Upper lobe of left lung (tissue), 4 donors: Measurements from ENCODE around the gene WNT8B.

Source experiments
- POLR2A ChIP-seq, 4 donors: fragments of 450-650 bp; IDR thresholded peaks; one replicate each; pipeline ENCODE4 v1.5.1; 2016 to 2017; ENCODE audit warnings: antibody characterized with exemption in 4 of 4, mild to moderate bottlenecking in 2 of 4
- POLR2AphosphoS5 ChIP-seq, 2 donors: sonication (generic); formaldehyde crosslinking; IDR thresholded peaks; one replicate each; pipeline ENCODE4 v1.5.1; 2017; ENCODE audit warnings: antibody characterized with exemption in 2 of 2
- TF ChIP-seq, protein P1 (sequence below), 6 experiments: fragments of 450-650 bp in 4 of 6; fragments of 200-600 bp in 2 of 6; sonication (generic) in 2 of 6; IDR thresholded peaks; one replicate each; pipeline ENCODE4 v1.5.1; 2016 to 2019; ENCODE audit warnings: antibody characterized with exemption in 6 of 6

DNA sequence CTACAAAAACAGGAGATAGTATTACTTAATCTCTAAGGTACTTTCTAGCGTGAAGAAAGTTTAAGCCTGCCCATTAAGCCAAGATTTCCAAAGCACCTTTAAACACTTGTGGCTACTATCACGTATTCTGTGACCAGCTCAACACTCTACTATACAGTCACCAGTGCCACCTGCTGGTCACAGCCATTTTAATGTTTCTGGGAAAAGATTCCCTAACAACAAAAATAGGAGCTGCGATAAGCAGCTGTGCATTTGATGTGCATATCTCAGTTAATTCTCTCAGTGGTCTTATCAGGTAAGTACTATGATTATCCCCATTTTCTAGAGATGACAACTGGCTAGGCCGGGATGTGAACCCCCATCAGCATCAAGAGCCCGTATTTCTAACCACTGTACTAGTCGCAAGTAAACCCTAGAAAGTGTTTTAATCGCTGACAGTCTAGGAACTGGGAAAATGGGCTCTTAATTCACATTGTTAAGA is 56.0 kb downstream of the WNT8B start:
- TF ChIP-seq, protein P1, sequence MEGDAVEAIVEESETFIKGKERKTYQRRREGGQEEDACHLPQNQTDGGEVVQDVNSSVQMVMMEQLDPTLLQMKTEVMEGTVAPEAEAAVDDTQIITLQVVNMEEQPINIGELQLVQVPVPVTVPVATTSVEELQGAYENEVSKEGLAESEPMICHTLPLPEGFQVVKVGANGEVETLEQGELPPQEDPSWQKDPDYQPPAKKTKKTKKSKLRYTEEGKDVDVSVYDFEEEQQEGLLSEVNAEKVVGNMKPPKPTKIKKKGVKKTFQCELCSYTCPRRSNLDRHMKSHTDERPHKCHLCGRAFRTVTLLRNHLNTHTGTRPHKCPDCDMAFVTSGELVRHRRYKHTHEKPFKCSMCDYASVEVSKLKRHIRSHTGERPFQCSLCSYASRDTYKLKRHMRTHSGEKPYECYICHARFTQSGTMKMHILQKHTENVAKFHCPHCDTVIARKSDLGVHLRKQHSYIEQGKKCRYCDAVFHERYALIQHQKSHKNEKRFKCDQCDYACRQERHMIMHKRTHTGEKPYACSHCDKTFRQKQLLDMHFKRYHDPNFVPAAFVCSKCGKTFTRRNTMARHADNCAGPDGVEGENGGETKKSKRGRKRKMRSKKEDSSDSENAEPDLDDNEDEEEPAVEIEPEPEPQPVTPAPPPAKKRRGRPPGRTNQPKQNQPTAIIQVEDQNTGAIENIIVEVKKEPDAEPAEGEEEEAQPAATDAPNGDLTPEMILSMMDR (IDR thresholded peaks at IDR 0.05), result peak; percentile 55 to 78 (median 68)
- TF ChIP-seq POLR2A (IDR thresholded peaks at IDR 0.05) (no peak), POLR2AphosphoS5 (IDR thresholded peaks at IDR 0.05) (no peak)
